Activated CD8-positive, alpha-beta T cell treated with anti-CD3 and anti-CD28 coated beads, Interleukin-2, amount 10 ng/mL, durations not matched to agents 7 days and 5 days (primary cell): ENCODE data around the gene SUPT5H. TPM values are rescaled to one million over a fixed set of nuclear protein-coding genes. Genes with fewer than 3 reads are reported as not detected.

Experiments
- ATAC-seq: fragments of 150-1000 bp; cut with Tn5 transposase; one replicate; pipeline ENCODE4 v1.10.0; 2021; ENCODE audit warnings: moderate library complexity
- CTCF ChIA-PET: fragments of 350-600 bp; sonication (Branson Sonifier 250); formaldehyde crosslinking; loops from one replicate; lab custom pipeline; 2021; ENCODE audit warnings: antibody characterized with exemption; lab: Charles Lee
- POLR2A ChIA-PET: fragments of 350-600 bp; sonication (Branson Sonifier 250); formaldehyde crosslinking; loops from one replicate; lab custom pipeline; 2021; ENCODE audit warnings: antibody characterized with exemption; lab: Charles Lee
- DNase-seq: peaks from one replicate; pipeline ENCODE4 v3.0.0-alpha.2; 2020
- H3K27ac Mint-ChIP-seq: one replicate; pipeline ENCODE4 v1.8.0; 2021; ENCODE audit warnings: mild to moderate bottlenecking, mixed read lengths
- H3K27me3 Mint-ChIP-seq: one replicate; pipeline ENCODE4 v1.8.0; 2021; ENCODE audit warnings: low read depth, mixed read lengths
- H3K36me3 Mint-ChIP-seq: one replicate; pipeline ENCODE4 v1.8.0; 2021; ENCODE audit warnings: low read depth, mixed read lengths
- H3K4me1 Mint-ChIP-seq: one replicate; pipeline ENCODE4 v1.8.0; 2021; ENCODE audit warnings: low read depth, mixed read lengths
- H3K4me3 Mint-ChIP-seq: one replicate; pipeline ENCODE4 v1.8.0; 2021; ENCODE audit warnings: mild to moderate bottlenecking, mixed read lengths
- H3K9me3 Mint-ChIP-seq: one replicate; pipeline ENCODE4 v1.8.0; 2022; ENCODE audit warnings: mixed read lengths; ENCODE audit not compliant: insufficient read depth
- total RNA-seq, 2 experiments: library from RNA; stranded (reverse); gene quantifications; one replicate each; pipeline ENCODE4 v1.2.3, GENCODE V29; 2021

Gene SUPT5H
- total RNA-seq, 2 experiments from 2014 or later = 144 to 147 TPM

GRCh38 chr19:39416152-39417120, 28.9 kb upstream of the SUPT5H start:
- H3K9me3 Mint-ChIP-seq = no peaks in the 10 kb centered on the region
- CTCF ChIA-PET = no interaction called here
- no peak overlapping the region for H3K4me3 Mint-ChIP-seq
- peaks cover 23% of the 10 kb centered on the region for H3K4me1 Mint-ChIP-seq
- POLR2A ChIA-PET = interaction anchor here (1.9 kb wide), 1 partner anchor 19 kb away, joined by 10 read pairs; the partner anchor contains the start of gene RPS16
- DNase-seq = no peak
- H3K27me3 Mint-ChIP-seq = no peaks in the 10 kb centered on the region
- peaks cover 23% of the 10 kb centered on the region for H3K36me3 Mint-ChIP-seq
- peak overlapping the region; percentile 15 for H3K27ac Mint-ChIP-seq
- ATAC-seq = no peak

- no peak overlapping the region for H3K4me3 Mint-ChIP-seq
- peaks cover 22% of the 10 kb centered on the region for H3K36me3 Mint-ChIP-seq
- no peak for DNase-seq
- H3K4me1 Mint-ChIP-seq = peaks cover 20% of the 10 kb centered on the region
- H3K27me3 Mint-ChIP-seq = no peaks in the 10 kb centered on the region
- ATAC-seq = no peak
- no peaks in the 10 kb centered on the region for H3K9me3 Mint-ChIP-seq
- POLR2A ChIA-PET = interaction anchor here (1.7 to 2.0 kb wide), 3 partner anchors 10 to 18 kb away, joined by 6 to 10 read pairs (median 9); partner anchors contain the start of gene RPS16
- H3K27ac Mint-ChIP-seq = no peak overlapping the region
- CTCF ChIA-PET = no interaction called here
Measured at GRCh38 chr19:39417463-39418181, 27.8 kb upstream of the SUPT5H start.

GRCh38 chr19:39419003-39419402, 26.4 kb upstream of the SUPT5H start:
- no peak overlapping the region for H3K4me3 Mint-ChIP-seq
- POLR2A ChIA-PET = interaction anchor here (1.0 to 2.0 kb wide), 2 partner anchors 17 to 27 kb away, joined by 4 to 9 read pairs; partner anchors contain the start of genes RPS16 and SUPT5H
- H3K27ac Mint-ChIP-seq = no peak overlapping the region
- H3K4me1 Mint-ChIP-seq = peaks cover 15% of the 10 kb centered on the region
- no peaks in the 10 kb centered on the region for H3K27me3 Mint-ChIP-seq
- DNase-seq (no peak), ATAC-seq (no peak)
- H3K36me3 Mint-ChIP-seq = peaks cover 20% of the 10 kb centered on the region
- no peaks in the 10 kb centered on the region for H3K9me3 Mint-ChIP-seq
- CTCF ChIA-PET = no interaction called here

GRCh38 chr19:39420769-39421168, 24.6 kb upstream of the SUPT5H start:
- H3K27ac Mint-ChIP-seq = no peak overlapping the region
- CTCF ChIA-PET = interaction anchor here (1.7 to 1.8 kb wide), 2 partner anchors 9 to 112 kb away, joined by 3 to 5 read pairs; no protein-coding TSS in a partner anchor
- H3K9me3 Mint-ChIP-seq = no peaks in the 10 kb centered on the region
- H3K4me3 Mint-ChIP-seq = no peak overlapping the region
- H3K4me1 Mint-ChIP-seq = no peaks in the 10 kb centered on the region
- DNase-seq (no peak), ATAC-seq (no peak)
- H3K27me3 Mint-ChIP-seq = no peaks in the 10 kb centered on the region
- peaks cover 19% of the 10 kb centered on the region for H3K36me3 Mint-ChIP-seq
- POLR2A ChIA-PET = interaction anchor here (1.0 to 5.3 kb wide), 4 partner anchors 8 to 29 kb away, joined by 4 to 31 read pairs (median 7); partner anchors contain the start of genes MED29, PAF1, PLEKHG2 and RPS16

- Mint-ChIP-seq H3K27ac (no peak overlapping the region), H3K27me3 (no peaks in the 10 kb centered on the region), H3K36me3 (peaks cover 19% of the 10 kb centered on the region), H3K4me3 (no peak overlapping the region), H3K4me1 (no peaks in the 10 kb centered on the region), H3K9me3 (no peaks in the 10 kb centered on the region)
- ChIA-PET CTCF (interaction anchor here (0.6 to 1.7 kb wide), 2 partner anchors 22 to 111 kb away, joined by 3 to 5 read pairs; no protein-coding TSS in a partner anchor), POLR2A (interaction anchor here (0.7 to 5.3 kb wide), 3 partner anchors 11 to 768 kb away, joined by 3 to 31 read pairs (median 10); partner anchors contain the start of gene RPS16)
- no peak for DNase-seq
- no peak for ATAC-seq
Measured at GRCh38 chr19:39422020-39422419, 23.4 kb upstream of the SUPT5H start.

GRCh38 chr19:39423258-39424086, 21.9 kb upstream of the SUPT5H start:
- no peak for DNase-seq
- no peaks in the 10 kb centered on the region for H3K27me3 Mint-ChIP-seq
- no peaks in the 10 kb centered on the region for H3K9me3 Mint-ChIP-seq
- peaks cover 17% of the 10 kb centered on the region for H3K36me3 Mint-ChIP-seq
- no peak overlapping the region for H3K27ac Mint-ChIP-seq
- H3K4me1 Mint-ChIP-seq = no peaks in the 10 kb centered on the region
- POLR2A ChIA-PET = interaction anchor here (1.1 to 5.3 kb wide), 4 partner anchors 10 to 22 kb away, joined by 4 to 31 read pairs (median 8); partner anchors contain the start of genes RPS16, SUPT5H and ZFP36
- no peak overlapping the region for H3K4me3 Mint-ChIP-seq
- CTCF ChIA-PET = interaction anchor here (2.4 kb wide), 1 partner anchor 12 kb away, joined by 5 read pairs; the partner anchor contains the start of gene PLEKHG2
- no peak for ATAC-seq

GRCh38 chr19:39424934-39425333, 20.4 kb upstream of the SUPT5H start:
- POLR2A ChIA-PET = interaction anchor here (0.7 to 5.3 kb wide), 3 partner anchors 10 to 11 kb away, joined by 3 to 31 read pairs (median 25); partner anchors contain the start of gene RPS16
- CTCF ChIA-PET = interaction anchor here (2.4 kb wide), 1 partner anchor 13 kb away, joined by 5 read pairs; the partner anchor contains the start of gene PLEKHG2

GRCh38 chr19:39425744-39426143, 19.6 kb upstream of the SUPT5H start:
- no peaks in the 10 kb centered on the region for H3K9me3 Mint-ChIP-seq
- ChIA-PET CTCF (interaction anchor here (2.1 kb wide), 1 partner anchor 10 kb away, joined by 6 read pairs; the partner anchor contains the start of gene RPS16), POLR2A (interaction anchor here (1.5 to 3.1 kb wide), 2 partner anchors 10 to 34 kb away, joined by 4 to 25 read pairs; partner anchors contain the start of genes MED29, PAF1 and RPS16)
- H3K4me3 Mint-ChIP-seq = no peak overlapping the region
- H3K4me1 Mint-ChIP-seq = peaks cover 5% of the 10 kb centered on the region
- ATAC-seq = no peak
- peaks cover 15% of the 10 kb centered on the region for H3K36me3 Mint-ChIP-seq
- H3K27me3 Mint-ChIP-seq = no peaks in the 10 kb centered on the region
- no peak overlapping the region for H3K27ac Mint-ChIP-seq
- no peak for DNase-seq

More at GRCh38 chr19:39424934-39425333, 20.4 kb upstream of the SUPT5H start:
- Mint-ChIP-seq H3K36me3 (peaks cover 13% of the 10 kb centered on the region), H3K4me1 (no peaks in the 10 kb centered on the region), H3K9me3 (no peaks in the 10 kb centered on the region), H3K27ac (no peak overlapping the region), H3K4me3 (no peak overlapping the region), H3K27me3 (no peaks in the 10 kb centered on the region)
- DNase-seq (no peak), ATAC-seq (no peak)

GRCh38 chr19:39426170-39426569, 19.2 kb upstream of the SUPT5H start:
- POLR2A ChIA-PET = interaction anchor here (1.5 to 3.1 kb wide), 2 partner anchors 9 to 35 kb away, joined by 4 to 25 read pairs; partner anchors contain the start of genes MED29, PAF1 and RPS16
- H3K36me3 Mint-ChIP-seq = peaks cover 18% of the 10 kb centered on the region
- ATAC-seq = no peak

GRCh38 chr19:39427707-39428106, 17.7 kb upstream of the SUPT5H start:
- CTCF ChIA-PET = interaction anchor here (1.5 to 2.1 kb wide), 5 partner anchors 8 to 47 kb away, joined by 3 to 6 read pairs (median 5); partner anchors contain the start of genes PLEKHG2 and RPS16

More at GRCh38 chr19:39426170-39426569, 19.2 kb upstream of the SUPT5H start:
- no peaks in the 10 kb centered on the region for H3K9me3 Mint-ChIP-seq
- CTCF ChIA-PET = interaction anchor here (1.5 to 2.1 kb wide), 3 partner anchors 9 to 14 kb away, joined by 3 to 6 read pairs (median 5); partner anchors contain the start of gene RPS16
- H3K4me3 Mint-ChIP-seq = no peak overlapping the region
- H3K27me3 Mint-ChIP-seq = no peaks in the 10 kb centered on the region
- H3K4me1 Mint-ChIP-seq = peaks cover 9% of the 10 kb centered on the region
- H3K27ac Mint-ChIP-seq = no peak overlapping the region
- no peak for DNase-seq

More at GRCh38 chr19:39427707-39428106, 17.7 kb upstream of the SUPT5H start:
- POLR2A ChIA-PET = interaction anchor here (1.2 to 3.1 kb wide), 4 partner anchors 8 to 26 kb away, joined by 4 to 25 read pairs (median 6); partner anchors contain the start of genes RPS16 and SUPT5H
- Mint-ChIP-seq H3K36me3 (peaks cover 17% of the 10 kb centered on the region), H3K4me3 (no peak overlapping the region), H3K27ac (no peak overlapping the region), H3K9me3 (no peaks in the 10 kb centered on the region), H3K4me1 (peaks cover 14% of the 10 kb centered on the region), H3K27me3 (no peaks in the 10 kb centered on the region)
- DNase-seq = no peak
- no peak for ATAC-seq
